AG04450 (cell line): ENCODE measurements around the gene STARD13. TPM values are rescaled to one million over a fixed set of nuclear protein-coding genes. Genes with fewer than 3 reads are reported as not detected.

ENCODE experiments used
- CTCF ChIA-PET: fragments of 300-600, 350-600 bp; formaldehyde crosslinking; extraction: SDS; loops from one replicate; lab custom pipeline; 2022; ENCODE audit warnings: antibody characterized with exemption, inconsistent platforms; lab: Charles Lee
- POLR2A ChIA-PET: fragments of 350-600 bp; formaldehyde crosslinking; extraction: SDS; loops from one replicate; lab custom pipeline; 2021; ENCODE audit warnings: antibody characterized with exemption, inconsistent platforms; lab: Yijun Ruan, JAX
- DNase-seq: peaks from one replicate; pipeline ENCODE4 v3.0.0-alpha.2; 2011; ENCODE audit warnings: low read depth, low spot score
- H3K27ac ChIP-seq: one replicate; pipeline ENCODE4 v1.5.1; 2012; ENCODE audit warnings: low read depth, low read length, control low read depth
- H3K27me3 ChIP-seq: one replicate; pipeline ENCODE4 v1.6.0; 2012; ENCODE audit warnings: low read length; ENCODE audit not compliant: control insufficient read depth, insufficient read depth
- H3K4me3 ChIP-seq: 2 replicates; pipeline ENCODE4 v1.5.1; 2011; ENCODE audit warnings: mild to moderate bottlenecking, low read depth, low read length, control low read depth
- H3K9me3 ChIP-seq: 2 replicates; pipeline ENCODE4 v1.5.1; 2012; ENCODE audit warnings: low read length; ENCODE audit not compliant: control insufficient read depth, insufficient read depth
- polyA plus RNA-seq: library from polyadenylated mRNA; depleted of rRNA; stranded (reverse); fragments of >200 nt; gene quantifications from 2 replicates; pipeline ENCODE4 v1.2.3, GENCODE V29; 2011
- TF ChIP-seq, protein P1 (sequence below): IDR thresholded peaks from 2 replicates; pipeline ENCODE4 v1.5.1; 2011; ENCODE audit warnings: low read depth, low read length, control low read depth, inconsistent platforms

STARD13 gene
- polyA plus RNA-seq, 1 experiment: 27.7 TPM

DNA sequence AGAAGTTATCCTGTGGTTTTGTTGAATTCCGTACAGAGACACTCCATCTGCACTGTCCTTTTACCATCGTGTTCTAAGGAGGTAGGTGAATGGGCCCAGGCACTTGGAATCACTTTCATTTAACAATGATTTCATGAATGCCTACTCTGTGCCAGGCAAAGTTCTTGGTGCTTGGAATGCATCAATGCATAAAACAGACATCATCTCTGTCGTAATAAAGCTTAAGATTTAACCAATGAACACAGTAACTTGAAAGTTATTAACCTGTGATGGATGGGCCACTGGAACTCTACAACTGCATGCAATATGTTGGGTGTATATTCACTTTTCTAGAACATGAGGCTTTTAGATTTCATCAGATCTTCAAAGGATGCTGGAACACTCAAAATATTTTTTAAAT is 14.1 kb upstream of the STARD13 start:
- Histone ChIP-seq H3K27ac (no peak overlapping the region), H3K27me3 (no peaks in the 10 kb centered on the region), H3K9me3 (no peaks in the 10 kb centered on the region), H3K4me3 (no peak overlapping the region)
- no peak for DNase-seq
- ChIA-PET POLR2A (no interaction called here), CTCF (interaction anchor here (1.8 kb wide), 1 partner anchor 14 kb away, joined by 8 read pairs; the partner anchor contains the start of gene STARD13)
- TF ChIP-seq, protein P1, sequence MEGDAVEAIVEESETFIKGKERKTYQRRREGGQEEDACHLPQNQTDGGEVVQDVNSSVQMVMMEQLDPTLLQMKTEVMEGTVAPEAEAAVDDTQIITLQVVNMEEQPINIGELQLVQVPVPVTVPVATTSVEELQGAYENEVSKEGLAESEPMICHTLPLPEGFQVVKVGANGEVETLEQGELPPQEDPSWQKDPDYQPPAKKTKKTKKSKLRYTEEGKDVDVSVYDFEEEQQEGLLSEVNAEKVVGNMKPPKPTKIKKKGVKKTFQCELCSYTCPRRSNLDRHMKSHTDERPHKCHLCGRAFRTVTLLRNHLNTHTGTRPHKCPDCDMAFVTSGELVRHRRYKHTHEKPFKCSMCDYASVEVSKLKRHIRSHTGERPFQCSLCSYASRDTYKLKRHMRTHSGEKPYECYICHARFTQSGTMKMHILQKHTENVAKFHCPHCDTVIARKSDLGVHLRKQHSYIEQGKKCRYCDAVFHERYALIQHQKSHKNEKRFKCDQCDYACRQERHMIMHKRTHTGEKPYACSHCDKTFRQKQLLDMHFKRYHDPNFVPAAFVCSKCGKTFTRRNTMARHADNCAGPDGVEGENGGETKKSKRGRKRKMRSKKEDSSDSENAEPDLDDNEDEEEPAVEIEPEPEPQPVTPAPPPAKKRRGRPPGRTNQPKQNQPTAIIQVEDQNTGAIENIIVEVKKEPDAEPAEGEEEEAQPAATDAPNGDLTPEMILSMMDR: no peak

- Histone ChIP-seq H3K9me3 (no peaks in the 10 kb centered on the region), H3K27ac (no peak overlapping the region), H3K4me3 (no peak overlapping the region), H3K27me3 (no peaks in the 10 kb centered on the region)
- no peak for DNase-seq
- TF ChIP-seq, protein P1: no peak
- CTCF ChIA-PET: no interaction called here
- POLR2A ChIA-PET: no interaction called here
Observed at GRCh38 chr13:33296793-33297425, 11.4 kb upstream of the STARD13 start.

- TF ChIP-seq, protein P1: no peak
- DNase-seq: no peak
- ChIA-PET CTCF (no interaction called here), POLR2A (no interaction called here)
- Histone ChIP-seq H3K4me3 (no peak overlapping the region), H3K27me3 (no peaks in the 10 kb centered on the region), H3K27ac (no peak overlapping the region), H3K9me3 (no peaks in the 10 kb centered on the region)
Observed at GRCh38 chr13:33292712-33293111, 7.2 kb upstream of the STARD13 start.

GRCh38 chr13:33290421-33290965 is 4.9 kb upstream of the STARD13 start:
- peak overlapping the region; percentile 63 for H3K27ac ChIP-seq
- no peaks in the 10 kb centered on the region for H3K9me3 ChIP-seq
- ChIA-PET POLR2A (interaction anchor here (1.6 to 1.9 kb wide), 2 partner anchors 32 to 58 kb away, joined by 3 to 6 read pairs; no protein-coding TSS in a partner anchor), CTCF (interaction anchor here (1.0 to 1.6 kb wide), 3 partner anchors 197 to 434 kb away, joined by 3 to 7 read pairs (median 5); no protein-coding TSS in a partner anchor)
- no peaks in the 10 kb centered on the region for H3K27me3 ChIP-seq
- no peak overlapping the region for H3K4me3 ChIP-seq
- no peak for DNase-seq
- TF ChIP-seq, protein P1: no peak

GRCh38 chr13:33289966-33290365 is 4.4 kb upstream of the STARD13 start:
- Histone ChIP-seq H3K4me3 (no peak overlapping the region), H3K27ac (peak overlapping the region; percentile 63), H3K27me3 (no peaks in the 10 kb centered on the region), H3K9me3 (no peaks in the 10 kb centered on the region)
- DNase-seq: no peak
- POLR2A ChIA-PET: interaction anchor here (1.6 to 1.9 kb wide), 2 partner anchors 33 to 58 kb away, joined by 3 to 6 read pairs; no protein-coding TSS in a partner anchor
- TF ChIP-seq, protein P1: no peak
- CTCF ChIA-PET: interaction anchor here (1.0 to 1.6 kb wide), 3 partner anchors 198 to 434 kb away, joined by 3 to 7 read pairs (median 5); no protein-coding TSS in a partner anchor
